ENCODE results near the gene SYMPK.

Gene SYMPK

GRCh38 chr19:45828945-45829344 is 34.0 kb downstream of the SYMPK start:
- H3K4me3 ChIP-seq (ENCODE audit: low read length): no peak overlapping the region
- no peak for TF ChIP-seq ZNF274 (IDR thresholded peaks at IDR 0.05; ENCODE audit: low read depth, low read length)

GRCh38 chr19:45828523-45828922 is 34.4 kb downstream of the SYMPK start:
- H3K4me3 ChIP-seq (ENCODE audit: low read length): no peak overlapping the region
- TF ChIP-seq ZNF274 (IDR thresholded peaks at IDR 0.05; ENCODE audit: low read depth, low read length): no peak

GRCh38 chr19:45827459-45828093 is 35.4 kb downstream of the SYMPK start:
- no peak overlapping the region for H3K4me3 ChIP-seq (ENCODE audit: low read length)

GRCh38 chr19:45826934-45827333 is 36.0 kb downstream of the SYMPK start:
- no peak overlapping the region for H3K4me3 ChIP-seq (ENCODE audit: low read length)
- TF ChIP-seq ZNF274 (IDR thresholded peaks at IDR 0.05; ENCODE audit: low read depth, low read length): no peak

More at GRCh38 chr19:45827459-45828093, 35.4 kb downstream of the SYMPK start:
- no peak for TF ChIP-seq ZNF274 (IDR thresholded peaks at IDR 0.05; ENCODE audit: low read depth, low read length)

GRCh38 chr19:45825917-45826893 is 36.7 kb downstream of the SYMPK start:
- TF ChIP-seq ZNF274 (IDR thresholded peaks at IDR 0.05; ENCODE audit: low read depth, low read length): no peak
- no peak overlapping the region for H3K4me3 ChIP-seq (ENCODE audit: low read length)

- no peak for TF ChIP-seq ZNF274 (IDR thresholded peaks at IDR 0.05; ENCODE audit: low read depth, low read length)
- no peak overlapping the region for H3K4me3 ChIP-seq (ENCODE audit: low read length)
Measured at GRCh38 chr19:45825263-45825605, 37.7 kb downstream of the SYMPK start.

- no peak for TF ChIP-seq ZNF274 (IDR thresholded peaks at IDR 0.05; ENCODE audit: low read depth, low read length)
- no peak overlapping the region for H3K4me3 ChIP-seq (ENCODE audit: low read length)
Measured at GRCh38 chr19:45824531-45825262, 38.2 kb downstream of the SYMPK start.

- TF ChIP-seq ZNF274 (IDR thresholded peaks at IDR 0.05; ENCODE audit: low read depth, low read length): no peak
- H3K4me3 ChIP-seq (ENCODE audit: low read length): no peak overlapping the region
Measured at GRCh38 chr19:45824041-45824471, 38.9 kb downstream of the SYMPK start.

- no peak overlapping the region for H3K4me3 ChIP-seq (ENCODE audit: low read length)
- TF ChIP-seq ZNF274 (IDR thresholded peaks at IDR 0.05; ENCODE audit: low read depth, low read length): no peak
Measured at GRCh38 chr19:45823182-45823581, 39.8 kb downstream of the SYMPK start.

GRCh38 chr19:45822716-45823115 is 40.2 kb downstream of the SYMPK start:
- no peak for TF ChIP-seq ZNF274 (IDR thresholded peaks at IDR 0.05; ENCODE audit: low read depth, low read length)
- H3K4me3 ChIP-seq (ENCODE audit: low read length): no peak overlapping the region

GRCh38 chr19:45821570-45821969 is 41.4 kb downstream of the SYMPK start:
- TF ChIP-seq ZNF274 (IDR thresholded peaks at IDR 0.05; ENCODE audit: low read depth, low read length): no peak
- no peak overlapping the region for H3K4me3 ChIP-seq (ENCODE audit: low read length)

- no peak for TF ChIP-seq ZNF274 (IDR thresholded peaks at IDR 0.05; ENCODE audit: low read depth, low read length)
- H3K4me3 ChIP-seq (ENCODE audit: low read length): no peak overlapping the region
Measured at GRCh38 chr19:45821103-45821521, 41.8 kb downstream of the SYMPK start.

- no peak for TF ChIP-seq ZNF274 (IDR thresholded peaks at IDR 0.05; ENCODE audit: low read depth, low read length)
- no peak overlapping the region for H3K4me3 ChIP-seq (ENCODE audit: low read length)
Measured at GRCh38 chr19:45820413-45821102, 42.4 kb downstream of the SYMPK start.

- no peak for TF ChIP-seq ZNF274 (IDR thresholded peaks at IDR 0.05; ENCODE audit: low read depth, low read length)
Measured at GRCh38 chr19:45819769-45820168, 43.2 kb downstream of the SYMPK start.

More at GRCh38 chr19:45819769-45820168, 43.2 kb downstream of the SYMPK start:
- H3K4me3 ChIP-seq (ENCODE audit: low read length): no peak overlapping the region
